ENCODE measurements around the gene KRTAP4-4.
"Not testable (repeated sequence)": the region's sequence is repeated elsewhere in the genome, so short reads cannot be mapped to it uniquely, and the experiment has no call there.

Gene KRTAP4-4

GRCh38 chr17:41145261-41145660 is 15.3 kb downstream of the KRTAP4-4 start:
- Histone ChIP-seq H3K4me3 (ENCODE audit: low read depth, low read length) (no peak overlapping the region), H3K4me1 (ENCODE audit: control insufficient read depth, insufficient read depth, low read length) (no peaks in the 10 kb centered on the region), H3K27me3 (ENCODE audit: control insufficient read depth, insufficient read depth, low read length) (no peaks in the 10 kb centered on the region), H3K9ac (ENCODE audit: low read depth, low read length) (no peak overlapping the region), H3K36me3 (ENCODE audit: control insufficient read depth, insufficient read depth, low read length) (no peaks in the 10 kb centered on the region), H3K9me3 (ENCODE audit: control insufficient read depth, insufficient read depth, low read length) (no peaks in the 10 kb centered on the region)

GRCh38 chr17:41144846-41145245 is 15.7 kb downstream of the KRTAP4-4 start:
- H3K9me3 ChIP-seq (ENCODE audit: control insufficient read depth, insufficient read depth, low read length), result no peaks in the 10 kb centered on the region
- H3K36me3 ChIP-seq (ENCODE audit: control insufficient read depth, insufficient read depth, low read length), result no peaks in the 10 kb centered on the region
- H3K4me1 ChIP-seq (ENCODE audit: control insufficient read depth, insufficient read depth, low read length), result no peaks in the 10 kb centered on the region
- H3K4me3 ChIP-seq (ENCODE audit: low read depth, low read length), result no peak overlapping the region
- H3K27me3 ChIP-seq (ENCODE audit: control insufficient read depth, insufficient read depth, low read length), result no peaks in the 10 kb centered on the region
- H3K9ac ChIP-seq (ENCODE audit: low read depth, low read length), result no peak overlapping the region

GRCh38 chr17:41141361-41141760 is 19.2 kb downstream of the KRTAP4-4 start:
- Histone ChIP-seq H3K9ac (ENCODE audit: low read depth, low read length) (no peak overlapping the region), H3K36me3 (ENCODE audit: control insufficient read depth, insufficient read depth, low read length) (no peaks in the 10 kb centered on the region), H3K4me1 (ENCODE audit: control insufficient read depth, insufficient read depth, low read length) (no peaks in the 10 kb centered on the region), H3K4me3 (ENCODE audit: low read depth, low read length) (no peak overlapping the region), H3K27me3 (ENCODE audit: control insufficient read depth, insufficient read depth, low read length) (no peaks in the 10 kb centered on the region), H3K9me3 (ENCODE audit: control insufficient read depth, insufficient read depth, low read length) (no peaks in the 10 kb centered on the region)

GRCh38 chr17:41140360-41141131 is 20.0 kb downstream of the KRTAP4-4 start, which contains the start of gene KRTAP4-6:
KRTAP4-6 (minus strand) TSS chr17:41140544; CDS start chr17:41140487, 57 bp downstream.
- no peaks in the 10 kb centered on the region for H3K27me3 ChIP-seq (ENCODE audit: control insufficient read depth, insufficient read depth, low read length)
- H3K4me1 ChIP-seq (ENCODE audit: control insufficient read depth, insufficient read depth, low read length), result no peaks in the 10 kb centered on the region
- H3K9me3 ChIP-seq (ENCODE audit: control insufficient read depth, insufficient read depth, low read length), result no peaks in the 10 kb centered on the region
- H3K9ac ChIP-seq (ENCODE audit: low read depth, low read length), result no peak within 1 kb of the TSS
- H3K36me3 ChIP-seq (ENCODE audit: control insufficient read depth, insufficient read depth, low read length), result no peaks in the 10 kb centered on the region
- H3K4me3 ChIP-seq (ENCODE audit: low read depth, low read length), result no peak within 1 kb of the TSS

- not testable (repeated sequence) for H3K9me3 ChIP-seq (ENCODE audit: control insufficient read depth, insufficient read depth, low read length); H3K27me3 ChIP-seq (ENCODE audit: control insufficient read depth, insufficient read depth, low read length); H3K4me1 ChIP-seq (ENCODE audit: control insufficient read depth, insufficient read depth, low read length); H3K36me3 ChIP-seq (ENCODE audit: control insufficient read depth, insufficient read depth, low read length); H3K9ac ChIP-seq (ENCODE audit: low read depth, low read length); H3K4me3 ChIP-seq (ENCODE audit: low read depth, low read length)
These were observed 20.7 kb downstream of the KRTAP4-4 start for GRCh38 chr17:41139865-41140264.

- Histone ChIP-seq H3K4me1 (ENCODE audit: control insufficient read depth, insufficient read depth, low read length) (no peaks in the 10 kb centered on the region), H3K27me3 (ENCODE audit: control insufficient read depth, insufficient read depth, low read length) (no peaks in the 10 kb centered on the region), H3K4me3 (ENCODE audit: low read depth, low read length) (no peak overlapping the region), H3K9ac (ENCODE audit: low read depth, low read length) (no peak overlapping the region), H3K36me3 (ENCODE audit: control insufficient read depth, insufficient read depth, low read length) (no peaks in the 10 kb centered on the region), H3K9me3 (ENCODE audit: control insufficient read depth, insufficient read depth, low read length) (no peaks in the 10 kb centered on the region)
These were observed 26.4 kb downstream of the KRTAP4-4 start for GRCh38 chr17:41133880-41134735.

- Histone ChIP-seq H3K36me3 (ENCODE audit: control insufficient read depth, insufficient read depth, low read length) (no peaks in the 10 kb centered on the region), H3K9me3 (ENCODE audit: control insufficient read depth, insufficient read depth, low read length) (no peaks in the 10 kb centered on the region), H3K4me3 (ENCODE audit: low read depth, low read length) (no peak overlapping the region), H3K4me1 (ENCODE audit: control insufficient read depth, insufficient read depth, low read length) (no peaks in the 10 kb centered on the region), H3K9ac (ENCODE audit: low read depth, low read length) (no peak overlapping the region), H3K27me3 (ENCODE audit: control insufficient read depth, insufficient read depth, low read length) (no peaks in the 10 kb centered on the region)
These were observed 28.6 kb downstream of the KRTAP4-4 start for GRCh38 chr17:41131979-41132378.

GRCh38 chr17:41127371-41127770 is 33.2 kb downstream of the KRTAP4-4 start:
- Histone ChIP-seq H3K36me3 (ENCODE audit: control insufficient read depth, insufficient read depth, low read length) (no peaks in the 10 kb centered on the region), H3K4me1 (ENCODE audit: control insufficient read depth, insufficient read depth, low read length) (no peaks in the 10 kb centered on the region), H3K9ac (ENCODE audit: low read depth, low read length) (no peak overlapping the region), H3K9me3 (ENCODE audit: control insufficient read depth, insufficient read depth, low read length) (no peaks in the 10 kb centered on the region), H3K27me3 (ENCODE audit: control insufficient read depth, insufficient read depth, low read length) (no peaks in the 10 kb centered on the region), H3K4me3 (ENCODE audit: low read depth, low read length) (no peak overlapping the region)

- H3K9ac ChIP-seq (ENCODE audit: low read depth, low read length), result no peak overlapping the region
- H3K27me3 ChIP-seq (ENCODE audit: control insufficient read depth, insufficient read depth, low read length), result no peaks in the 10 kb centered on the region
- H3K9me3 ChIP-seq (ENCODE audit: control insufficient read depth, insufficient read depth, low read length), result no peaks in the 10 kb centered on the region
- no peaks in the 10 kb centered on the region for H3K4me1 ChIP-seq (ENCODE audit: control insufficient read depth, insufficient read depth, low read length)
- H3K36me3 ChIP-seq (ENCODE audit: control insufficient read depth, insufficient read depth, low read length), result no peaks in the 10 kb centered on the region
- H3K4me3 ChIP-seq (ENCODE audit: low read depth, low read length), result no peak overlapping the region
These were observed 34.1 kb downstream of the KRTAP4-4 start for GRCh38 chr17:41126412-41126811.

GRCh38 chr17:41125064-41125463 is 35.5 kb downstream of the KRTAP4-4 start:
- H3K9me3 ChIP-seq (ENCODE audit: control insufficient read depth, insufficient read depth, low read length), result no peaks in the 10 kb centered on the region
- no peaks in the 10 kb centered on the region for H3K36me3 ChIP-seq (ENCODE audit: control insufficient read depth, insufficient read depth, low read length)
- no peaks in the 10 kb centered on the region for H3K4me1 ChIP-seq (ENCODE audit: control insufficient read depth, insufficient read depth, low read length)
- no peaks in the 10 kb centered on the region for H3K27me3 ChIP-seq (ENCODE audit: control insufficient read depth, insufficient read depth, low read length)
- H3K4me3 ChIP-seq (ENCODE audit: low read depth, low read length), result no peak overlapping the region
- no peak overlapping the region for H3K9ac ChIP-seq (ENCODE audit: low read depth, low read length)

GRCh38 chr17:41123991-41124371 is 36.6 kb downstream of the KRTAP4-4 start, which contains the start of gene KRTAP4-12:
KRTAP4-12 (minus strand) TSS chr17:41124182; CDS start chr17:41124122, 60 bp downstream.
- H3K4me1 ChIP-seq (ENCODE audit: control insufficient read depth, insufficient read depth, low read length); H3K9me3 ChIP-seq (ENCODE audit: control insufficient read depth, insufficient read depth, low read length); H3K36me3 ChIP-seq (ENCODE audit: control insufficient read depth, insufficient read depth, low read length); H3K27me3 ChIP-seq (ENCODE audit: control insufficient read depth, insufficient read depth, low read length); H3K4me3 ChIP-seq (ENCODE audit: low read depth, low read length); H3K9ac ChIP-seq (ENCODE audit: low read depth, low read length): not testable (repeated sequence)
